Common myeloid progenitor, CD34-positive (primary cell): ENCODE data around the gene TBC1D21.
A peak's percentile ranks its signal among the peaks of the same experiment; 100 is the strongest.

Experiments
- CTCF ChIA-PET: fragments of 350-600 bp; sonication (Branson Sonifier 250); formaldehyde crosslinking; loops from one replicate; lab custom pipeline; 2021; ENCODE audit warnings: antibody characterized with exemption; lab: Charles Lee
- POLR2A ChIA-PET: fragments of 350-600 bp; sonication (Branson Sonifier 250); formaldehyde crosslinking; loops from one replicate; lab custom pipeline; 2021; ENCODE audit warnings: antibody characterized with exemption; lab: Charles Lee
- DNase-seq, 3 donors: peaks; one replicate each; pipeline versions ENCODE4 v3.0.0 to v3.0.0-alpha.2; 2013
- H3K27ac ChIP-seq, 2 experiments: 1 replicate in 1 of 2; 2 replicates in 1 of 2; pipeline ENCODE4 v1.7.0; 2013; ENCODE audit warnings: inconsistent platforms in 2 of 2, low read length in 2 of 2, mild to moderate bottlenecking in 2 of 2, low read depth in 1 of 2, moderate library complexity in 1 of 2; ENCODE audit not compliant: severe bottlenecking in 2 of 2, insufficient read depth in 1 of 2, poor library complexity in 1 of 2
- H3K27me3 ChIP-seq, 5 experiments: replicated peaks in 2 of 5; 1 replicate in 3 of 5; 2 replicates in 2 of 5; pipeline versions ENCODE4 v1.6.1 to v1.7.0; 2013; ENCODE audit warnings: low read length in 4 of 5, mild to moderate bottlenecking in 2 of 5, moderate library complexity in 2 of 5, inconsistent platforms in 1 of 5; ENCODE audit not compliant: insufficient read depth in 5 of 5, control insufficient read depth in 4 of 5
- H3K36me3 ChIP-seq, 4 experiments: 1 replicate in 2 of 4; 2 replicates in 2 of 4; pipeline versions ENCODE4 v1.6.1 to v1.7.0; 2013; ENCODE audit warnings: low read length in 3 of 4, control low read depth in 1 of 4, mild to moderate bottlenecking in 1 of 4; ENCODE audit not compliant: control insufficient read depth in 4 of 4, insufficient read depth in 4 of 4
- H3K4me1 ChIP-seq, 4 experiments: 1 replicate in 3 of 4; 2 replicates in 1 of 4; pipeline versions ENCODE4 v1.6.1 to v1.7.1; 2013; ENCODE audit warnings: low read length in 3 of 4, mild to moderate bottlenecking in 3 of 4, control low read depth in 1 of 4, inconsistent platforms in 1 of 4, moderate library complexity in 1 of 4; ENCODE audit not compliant: control insufficient read depth in 4 of 4, insufficient read depth in 4 of 4; ENCODE audit errors: control extremely low read depth in 1 of 4
- H3K4me3 ChIP-seq, 7 experiments: 1 replicate in 4 of 7; 2 replicates in 3 of 7; pipeline versions ENCODE4 v1.5.1 to v1.7.0; 2013; ENCODE audit warnings: mild to moderate bottlenecking in 7 of 7, low read length in 6 of 7, moderate library complexity in 6 of 7, inconsistent platforms in 2 of 7, low read depth in 2 of 7, control low read depth in 1 of 7; ENCODE audit not compliant: insufficient read depth in 4 of 7, control insufficient read depth in 1 of 7; ENCODE audit errors: extremely low read depth in 1 of 7
- H3K9me3 ChIP-seq, 5 experiments: 1 replicate in 4 of 5; 2 replicates in 1 of 5; pipeline versions ENCODE4 v1.6.1 to v1.7.1; 2013; ENCODE audit warnings: low read length in 4 of 5, mild to moderate bottlenecking in 2 of 5, inconsistent platforms in 1 of 5, low read depth in 1 of 5, moderate library complexity in 1 of 5; ENCODE audit not compliant: control insufficient read depth in 4 of 5, insufficient read depth in 2 of 5; ENCODE audit errors: control extremely low read depth in 1 of 5
- WGBS: methylation state at CpG from one replicate; pipeline ENCODE4 v1.1.5; 2013; ENCODE audit not compliant: insufficient coverage; 5-methylcytosine and 5-hydroxymethylcytosine counted together

TBC1D21 gene

DNA sequence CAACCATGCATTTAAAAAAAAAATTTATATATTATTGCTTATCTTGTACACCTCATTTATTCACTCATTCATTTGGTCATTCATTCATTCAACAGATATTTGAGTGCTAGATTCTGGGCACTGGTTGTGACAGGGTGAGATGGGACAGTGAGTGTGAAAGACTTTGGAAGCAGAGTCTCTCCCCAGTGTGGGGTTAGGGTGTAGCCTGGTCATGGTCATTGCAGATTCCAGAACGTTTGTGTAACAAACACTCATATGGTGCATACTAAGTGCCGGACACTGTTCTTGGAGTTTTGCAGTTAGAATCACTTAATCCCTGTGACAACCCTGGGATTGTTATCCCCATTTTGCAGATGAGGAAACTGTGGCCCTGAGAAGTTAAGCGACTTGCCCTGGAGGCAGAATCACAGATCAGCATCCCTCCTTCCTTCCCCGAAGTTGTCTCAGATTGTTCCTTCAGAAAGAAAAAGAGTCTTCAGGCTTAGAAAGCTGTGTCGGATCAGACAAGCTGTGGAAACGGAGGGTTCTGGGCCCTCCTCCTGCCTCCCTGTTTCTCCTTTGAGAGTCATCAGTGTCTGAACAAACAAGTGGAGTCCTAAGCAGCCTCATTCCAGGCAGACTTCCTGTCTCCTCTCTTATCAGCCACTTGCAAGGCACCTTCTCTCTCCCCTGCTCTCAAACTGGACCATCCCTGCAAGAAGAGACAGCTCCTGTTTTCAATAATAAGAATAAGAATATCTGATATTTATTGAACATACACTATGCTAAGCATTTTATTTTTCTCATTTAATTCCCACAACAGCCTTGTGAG is 59.2 kb downstream of the TBC1D21 start:
- WGBS, result 67% methylated on average over 6 of the region's 6 CpGs
- no peak overlapping the region for H3K27ac ChIP-seq
- POLR2A ChIA-PET, result no interaction called here
- peaks cover 0 to 74% (median 50%) of the 10 kb centered on the region in 4 experiments for H3K4me1 ChIP-seq
- H3K36me3 ChIP-seq, result no peaks in the 10 kb centered on the region
- no peaks in the 10 kb centered on the region for H3K27me3 ChIP-seq
- peak in 1 of 3 donors; percentile 40 for DNase-seq
- H3K4me3 ChIP-seq, result no peak overlapping the region
- H3K9me3 ChIP-seq, result no peaks in the 10 kb centered on the region
- CTCF ChIA-PET, result interaction anchor here (0.8 to 7.7 kb wide), 9 partner anchors 10 to 375 kb away, joined by 3 to 50 read pairs (median 6); no protein-coding TSS in a partner anchor

DNA sequence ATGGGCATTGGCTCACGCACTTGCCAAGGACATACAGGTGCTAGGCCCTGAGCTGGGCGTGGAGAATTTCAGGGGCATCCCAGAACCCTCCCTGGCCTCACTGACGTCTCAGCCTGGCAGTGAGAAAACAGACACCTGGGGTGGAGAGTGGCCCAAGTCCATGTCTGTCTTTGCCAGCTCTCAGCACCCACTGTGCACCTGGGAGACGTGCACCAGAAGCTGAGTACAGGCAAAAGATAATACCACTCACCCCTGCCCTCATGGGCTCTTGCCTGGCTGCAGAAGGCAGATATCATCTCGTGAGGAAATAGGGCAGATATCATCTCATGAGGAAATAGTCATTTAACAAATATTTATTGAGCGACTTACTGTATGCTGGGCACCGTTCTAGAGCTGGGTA is 60.9 kb downstream of the TBC1D21 start:
- Histone ChIP-seq H3K4me1 (peaks cover 0 to 64% (median 41%) of the 10 kb centered on the region in 4 experiments), H3K36me3 (no peaks in the 10 kb centered on the region), H3K9me3 (no peaks in the 10 kb centered on the region), H3K27ac (no peak overlapping the region), H3K27me3 (no peaks in the 10 kb centered on the region), H3K4me3 (no peak overlapping the region)
- 51% methylated on average over 5 of the region's 7 CpGs for WGBS
- CTCF ChIA-PET, result interaction anchor here (0.8 to 7.7 kb wide), 11 partner anchors 7 to 373 kb away, joined by 3 to 50 read pairs (median 8); partner anchors contain the start of gene LOXL1
- POLR2A ChIA-PET, result no interaction called here
- DNase-seq, result peak in 1 of 3 donors; percentile 51

DNA sequence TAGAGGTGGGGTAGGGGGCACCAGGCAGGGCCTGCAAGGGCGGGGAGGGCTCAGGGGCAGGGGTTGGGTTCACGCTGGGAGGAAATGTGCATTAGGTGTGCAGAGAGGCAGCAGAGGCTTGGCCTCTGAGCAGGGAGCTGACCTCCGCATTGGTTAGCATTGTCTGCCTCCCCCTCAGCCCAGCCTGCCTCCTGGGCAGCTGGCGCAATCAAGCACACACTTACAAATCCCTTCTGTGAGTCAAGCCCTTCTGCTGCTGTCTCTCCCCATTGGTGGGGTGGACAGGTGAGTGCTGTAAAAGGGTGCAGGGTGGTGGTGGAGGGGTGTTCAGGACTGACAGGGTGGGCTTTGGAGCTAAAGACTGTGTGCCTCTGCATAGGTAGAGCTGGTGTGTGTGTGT is 62.2 kb downstream of the TBC1D21 start:
- no CpG with 5 or more reads among the region's 4 CpGs for WGBS
- peaks cover 0 to 64% (median 41%) of the 10 kb centered on the region in 4 experiments for H3K4me1 ChIP-seq

DNA sequence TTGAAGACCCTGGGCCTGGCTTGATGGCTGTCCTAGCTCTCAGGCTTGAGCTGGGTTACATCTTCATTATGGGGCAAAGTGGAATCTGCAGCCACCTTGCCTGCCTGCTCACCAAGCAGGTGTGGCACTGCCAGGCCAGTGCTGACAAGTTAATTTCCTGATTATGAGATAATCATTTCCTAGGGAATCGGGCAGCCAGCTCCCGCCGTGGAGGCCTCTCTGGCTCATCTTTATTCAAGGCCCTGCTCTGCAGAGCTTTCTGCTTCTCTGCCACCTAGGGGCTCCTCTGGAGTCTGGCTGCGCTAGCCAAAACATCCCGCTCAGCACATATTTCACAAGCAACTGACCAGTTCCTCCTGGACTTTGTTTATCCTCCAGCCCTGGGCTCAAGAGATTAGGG is 62.8 kb downstream of the TBC1D21 start:
- DNase-seq, result peak in 1 of 3 donors; percentile 8
- peaks cover 0 to 60% (median 40%) of the 10 kb centered on the region in 4 experiments for H3K4me1 ChIP-seq
- POLR2A ChIA-PET, result no interaction called here

More for the DNA sequence above, 62.2 kb downstream of the TBC1D21 start:
- ChIA-PET POLR2A (no interaction called here), CTCF (interaction anchor here (0.7 to 7.7 kb wide), 11 partner anchors 9 to 62 kb away, joined by 3 to 50 read pairs (median 5); partner anchors contain the start of genes LOXL1 and TBC1D21)
- Histone ChIP-seq H3K27ac (no peak overlapping the region), H3K27me3 (no peaks in the 10 kb centered on the region), H3K36me3 (no peaks in the 10 kb centered on the region), H3K4me3 (no peak overlapping the region), H3K9me3 (no peaks in the 10 kb centered on the region)
- DNase-seq, result peak in 1 of 3 donors; percentile 16

DNA sequence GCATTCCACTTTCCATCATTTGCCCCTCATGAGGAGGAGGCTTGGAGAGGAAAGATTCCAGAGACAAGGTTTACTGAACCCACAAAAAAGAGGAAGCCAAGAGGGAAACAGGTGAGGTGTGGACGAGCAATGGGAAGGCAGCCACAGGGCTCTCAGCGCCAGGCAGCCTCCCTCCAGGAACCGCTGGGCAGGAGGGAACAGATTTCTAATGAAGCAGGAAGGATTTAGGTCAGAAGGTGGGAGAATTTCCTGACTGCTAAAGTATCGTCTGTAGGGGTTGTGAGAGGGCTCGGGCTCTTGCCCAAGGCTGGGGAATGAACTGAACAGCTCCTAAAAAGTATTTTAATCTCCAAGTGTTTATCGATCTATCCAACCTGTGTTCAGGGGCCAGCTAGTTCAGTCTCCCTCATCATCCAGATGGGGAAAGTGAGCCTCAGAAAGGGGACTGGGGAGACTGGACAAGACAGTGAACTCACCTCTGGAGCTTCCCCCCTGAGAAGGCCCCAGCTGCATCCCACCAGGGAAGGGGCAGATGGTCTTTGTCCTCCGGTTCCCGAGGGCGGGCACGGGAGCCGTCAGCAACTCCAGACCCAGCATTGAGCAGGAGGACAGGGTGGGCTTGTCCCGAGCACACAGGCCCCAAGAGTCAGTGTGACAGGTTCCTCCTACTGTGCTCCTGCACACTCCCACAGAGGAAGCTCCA is 63.4 kb downstream of the TBC1D21 start:
- no peaks in the 10 kb centered on the region for H3K36me3 ChIP-seq
- 52% methylated on average over 11 of the region's 12 CpGs for WGBS
- H3K27me3 ChIP-seq, result no peaks in the 10 kb centered on the region
- POLR2A ChIA-PET, result interaction anchor here (0.6 kb wide), 1 partner anchor 22 kb away, joined by 3 read pairs; no protein-coding TSS in a partner anchor
- H3K9me3 ChIP-seq, result no peaks in the 10 kb centered on the region
- CTCF ChIA-PET, result interaction anchor here (0.7 to 7.7 kb wide), 10 partner anchors 10 to 39 kb away, joined by 3 to 50 read pairs (median 5); partner anchors contain the start of gene LOXL1
- H3K27ac ChIP-seq, result no peak overlapping the region
- peaks cover 0 to 55% (median 36%) of the 10 kb centered on the region in 4 experiments for H3K4me1 ChIP-seq
- H3K4me3 ChIP-seq, result no peak overlapping the region
- peak in 1 of 3 donors; percentile 27 for DNase-seq

More for the DNA sequence above, 62.8 kb downstream of the TBC1D21 start:
- Histone ChIP-seq H3K9me3 (no peaks in the 10 kb centered on the region), H3K27me3 (no peaks in the 10 kb centered on the region), H3K36me3 (no peaks in the 10 kb centered on the region), H3K27ac (no peak overlapping the region), H3K4me3 (no peak overlapping the region)
- CTCF ChIA-PET, result interaction anchor here (0.7 to 7.7 kb wide), 11 partner anchors 9 to 63 kb away, joined by 3 to 50 read pairs (median 5); partner anchors contain the start of genes LOXL1 and TBC1D21
- WGBS, result 56% methylated on average over 5 of the region's 5 CpGs

DNA sequence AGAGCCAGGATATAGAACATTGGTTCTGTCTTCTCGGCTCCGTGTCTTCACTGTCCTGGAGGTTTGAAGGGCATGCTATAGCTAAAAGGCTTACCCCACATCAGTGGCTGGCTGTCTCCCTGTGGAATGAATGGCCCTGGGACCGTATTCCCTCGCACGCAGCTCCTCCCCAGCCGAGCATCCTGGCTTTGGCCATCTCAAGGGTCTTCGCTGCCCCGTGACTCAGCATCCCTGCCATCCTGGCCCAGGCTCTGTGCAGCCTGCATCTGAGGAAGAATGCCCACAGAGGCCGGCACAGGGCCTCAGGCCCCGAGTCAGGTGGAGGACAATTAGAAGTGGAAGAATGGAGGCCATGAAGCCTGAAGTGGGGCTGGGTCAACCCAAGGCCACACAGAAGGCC is 63.9 kb downstream of the TBC1D21 start:
- Histone ChIP-seq H3K9me3 (no peaks in the 10 kb centered on the region), H3K4me3 (no peak overlapping the region), H3K27me3 (no peaks in the 10 kb centered on the region), H3K4me1 (peaks cover 0 to 55% (median 38%) of the 10 kb centered on the region in 4 experiments), H3K36me3 (no peaks in the 10 kb centered on the region), H3K27ac (no peak overlapping the region)
- WGBS, result 91% methylated on average over 8 of the region's 10 CpGs
- no peak for DNase-seq
- ChIA-PET CTCF (interaction anchor here (1.0 to 7.7 kb wide), 5 partner anchors 10 to 36 kb away, joined by 3 to 50 read pairs (median 5); partner anchors contain the start of gene LOXL1), POLR2A (no interaction called here)
